Ovary (tissue), 9 donors: Measurements from ENCODE around the gene NECAB2. TPM values are rescaled to one million over a fixed set of nuclear protein-coding genes. Genes with fewer than 3 reads are reported as not detected.

ENCODE experiments used
- DNase-seq, 5 donors: peaks; one replicate each; pipeline ENCODE4 v3.0.0-alpha.2; 2019 to 2020
- H3K27ac ChIP-seq, 2 donors: fragments of 200-600 bp; one replicate each; pipeline versions ENCODE4 v1.5.1 to v1.8.0; 2019 to 2022
- H3K27me3 ChIP-seq: fragments of 200-600 bp; one replicate; pipeline ENCODE4 v1.8.0; 2022
- H3K36me3 ChIP-seq: fragments of 200-600 bp; sonication (generic); one replicate; pipeline ENCODE4 v1.5.1; 2019
- H3K4me1 ChIP-seq: one replicate; pipeline ENCODE4 v1.8.1; 2013; ENCODE audit warnings: mild to moderate bottlenecking, moderate library complexity; ENCODE audit not compliant: insufficient read depth
- H3K4me3 ChIP-seq: fragments of 200-600 bp; sonication (generic); one replicate; pipeline ENCODE4 v1.5.1; 2017
- H3K9me3 ChIP-seq, 2 donors: fragments of 200-600 bp in 1 of 2; sonication (generic) in 1 of 2; one replicate each; pipeline versions ENCODE4 v1.5.1 to v1.8.1; 2013 to 2019; ENCODE audit warnings: mild to moderate bottlenecking in 1 of 2, moderate library complexity in 1 of 2
- CTCF ChIP-seq, 3 donors: fragments of 450-650 bp in 2 of 3; fragments of 200-600 bp in 1 of 3; IDR thresholded peaks; one replicate each; pipeline versions ENCODE4 v1.5.1 to v1.8.0; 2016 to 2022; ENCODE audit warnings: antibody characterized with exemption in 3 of 3, mild to moderate bottlenecking in 1 of 3
- EP300 ChIP-seq: sonication (generic); formaldehyde crosslinking; IDR thresholded peaks from one replicate; pipeline ENCODE4 v1.6.1; 2017; ENCODE audit warnings: antibody characterized with exemption
- POLR2A ChIP-seq: fragments of 450-650 bp; IDR thresholded peaks from one replicate; pipeline ENCODE4 v1.6.1; 2017; ENCODE audit warnings: antibody characterized with exemption, mild to moderate bottlenecking, moderate library complexity
- WGBS, 3 donors: extraction: QIAGEN DNeasy Blood & Tissue Kit in 1 of 3; methylation state at CpG; one replicate each; pipeline versions ENCODE4 v1.1.5 to v1.1.7; 2013 to 2017; 5-methylcytosine and 5-hydroxymethylcytosine counted together
- intact Hi-C, 4 donors: fragments of 100-400 bp; cut with DNase I; formaldehyde crosslinking; loops; one replicate each; pipeline versions ENCODE4 v1.11.0 to v1.15.1; 2022 to 2023
- polyA plus RNA-seq, 2 donors: library from polyadenylated mRNA; stranded (reverse); fragments of 200-250 nt in 1 of 2; fragments of 350-450 nt in 1 of 2; fragmentation: Illumina TruSeq in 1 of 2; extraction: RNeasy Lipid Tissue Mini Kit (QIAGEN cat#74804) in 1 of 2; gene quantifications; one replicate each; pipeline ENCODE4 v1.2.3, GENCODE V29; 2013 to 2014
- total RNA-seq, 7 donors: library from RNA; depleted of rRNA in 2 of 7; stranded (reverse); fragments of >200 nt in 2 of 7; fragmentation: NEBNext Ultra II Directional in 3 of 7; extraction: Animal tissue kit (Norgen Biotek cat#: 25700) in 3 of 7; gene quantifications; one replicate each; pipeline versions ENCODE4 v1.1.0 to v1.2.4, GENCODE V29; 2016 to 2023
- donor health status: DM: no; HTN: no; CAD: no; lungs with moderate emphysema.
- donor health status: DM: no; HTN: no; CAD: no.
- donor health status: Bipolar disorder and iron deficiency.
- donor health status: DM: yes; HTN: yes; CAD: no.
- donor health status: DM: no; HTN: no; CAD: no.
- donor health status: DM: yes; HTN: yes; CAD: no.

Gene NECAB2
- total and polyA plus RNA-seq, 9 donors, result 0.20 to 1.6 (median 0.50) TPM; not detected in 4

- Histone ChIP-seq H3K36me3 (no peaks in the 10 kb centered on the region), H3K27ac (no peak overlapping the region), H3K4me1 (no peaks in the 10 kb centered on the region), H3K27me3 (no peaks in the 10 kb centered on the region), H3K4me3 (no peak overlapping the region), H3K9me3 (no peaks in the 10 kb centered on the region)
- WGBS, 3 donors, result 56 to 80% (median 58%) methylated on average over 3 of the region's 3 CpGs
- intact Hi-C loops, result no loop called here
- TF ChIP-seq CTCF (IDR thresholded peaks at IDR 0.05) (no peak), POLR2A (no peak), EP300 (no peak)
- no peak for DNase-seq
Observed at GRCh38 chr16:84036131-84036530, 68.1 kb downstream of the NECAB2 start.

- 80 to 94% (median 87%) methylated on average over 8 of the region's 8 CpGs for WGBS, 3 donors
Observed at GRCh38 chr16:84036982-84037425, 69.0 kb downstream of the NECAB2 start.

GRCh38 chr16:84038469-84038868, 70.4 kb downstream of the NECAB2 start:
- no peaks in the 10 kb centered on the region for H3K4me1 ChIP-seq
- 89 to 93% (median 91%) methylated on average over 12 of the region's 12 CpGs for WGBS, 3 donors
- no peak for DNase-seq
- H3K27me3 ChIP-seq, result no peaks in the 10 kb centered on the region
- no peaks in the 10 kb centered on the region for H3K36me3 ChIP-seq
- TF ChIP-seq EP300, result no peak
- no peak for TF ChIP-seq POLR2A
- TF ChIP-seq CTCF (IDR thresholded peaks at IDR 0.05), result no peak
- H3K9me3 ChIP-seq, result no peaks in the 10 kb centered on the region
- H3K27ac ChIP-seq, result no peak overlapping the region
- intact Hi-C loops, result no loop called here
- H3K4me3 ChIP-seq, result no peak overlapping the region

More at GRCh38 chr16:84036982-84037425, 69.0 kb downstream of the NECAB2 start:
- H3K27me3 ChIP-seq, result no peaks in the 10 kb centered on the region
- no peak for DNase-seq
- no peaks in the 10 kb centered on the region for H3K36me3 ChIP-seq
- H3K27ac ChIP-seq, result no peak overlapping the region
- H3K4me3 ChIP-seq, result no peak overlapping the region
- H3K4me1 ChIP-seq, result no peaks in the 10 kb centered on the region
- TF ChIP-seq CTCF (IDR thresholded peaks at IDR 0.05), result no peak
- TF ChIP-seq EP300, result no peak
- no peak for TF ChIP-seq POLR2A
- intact Hi-C loops, result no loop called here
- H3K9me3 ChIP-seq, result no peaks in the 10 kb centered on the region

- Histone ChIP-seq H3K9me3 (no peaks in the 10 kb centered on the region), H3K27ac (no peak overlapping the region), H3K4me3 (no peak overlapping the region), H3K4me1 (no peaks in the 10 kb centered on the region), H3K27me3 (no peaks in the 10 kb centered on the region), H3K36me3 (no peaks in the 10 kb centered on the region)
- intact Hi-C loops, result no loop called here
- no peak for TF ChIP-seq POLR2A
- no peak for TF ChIP-seq EP300
- TF ChIP-seq CTCF (IDR thresholded peaks at IDR 0.05), result no peak
- WGBS, 3 donors, result 92 to 94% (median 92%) methylated on average over 12 of the region's 12 CpGs
- no peak for DNase-seq
Observed at GRCh38 chr16:84039696-84040095, 71.7 kb downstream of the NECAB2 start.
